Measurements from ENCODE around the gene TMEM253. TPM values are rescaled to one million over a fixed set of nuclear protein-coding genes. Genes with fewer than 3 reads are reported as not detected.

The TMEM253 gene
- total RNA-seq, 1 experiment from 2014 or later: not detected

GRCh38 chr14:21089271-21089670 is 11.6 kb upstream of the TMEM253 start:
- POLR2A ChIA-PET (ENCODE audit: unreplicated experiment): interaction anchor here (0.5 to 0.7 kb wide), 2 partner anchors 9 to 1124 kb away, joined by 3 to 18 read pairs; no protein-coding TSS in a partner anchor
- no peak for TF ChIP-seq EZH2phosphoT487 (IDR thresholded peaks at IDR 0.05; ENCODE audit: borderline replicate concordance, low read length)
- TF ChIP-seq CTCF (conservative IDR thresholded peaks at IDR 0.05; ENCODE audit: low read depth, low read length): no peak
- TF ChIP-seq EZH2 (IDR thresholded peaks at IDR 0.05; ENCODE audit: low read length, unreplicated experiment): no peak
- intact Hi-C loops (cut with micrococcal nuclease): no loop called here
- no peaks in the 10 kb centered on the region for H3K9me3 ChIP-seq (ENCODE audit: low read length)
- no peak overlapping the region for H3K4me2 ChIP-seq (ENCODE audit: low read length)
- no peak overlapping the region for H3K27ac ChIP-seq (ENCODE audit: low read length)
- H3K36me3 ChIP-seq (ENCODE audit: low read depth, low read length): no peaks in the 10 kb centered on the region
- CTCF ChIA-PET: interaction anchor here (0.7 to 1.2 kb wide), 2 partner anchors 21 to 22 kb away, joined by 3 read pairs; no protein-coding TSS in a partner anchor
- no peaks in the 10 kb centered on the region for H3K27me3 ChIP-seq (ENCODE audit: low read length)
- no peak for ATAC-seq
- H3K4me3 ChIP-seq (ENCODE audit: low read length): no peak overlapping the region
- no peaks in the 10 kb centered on the region for H3K79me2 ChIP-seq (ENCODE audit: low read length)
- no peaks in the 10 kb centered on the region for H3K4me1 ChIP-seq (ENCODE audit: insufficient read depth, low read length)
- DNase-seq: no peak
- no peaks in the 10 kb centered on the region for H4K20me1 ChIP-seq (ENCODE audit: low read length)
- BruUV-seq (replicated peaks): no TSS peak
- H3K9me2 ChIP-seq (replicated peaks; ENCODE audit: low read length): no peaks in the 10 kb centered on the region
- H3K9ac ChIP-seq (ENCODE audit: low read length): no peak overlapping the region
- H2AFZ ChIP-seq (ENCODE audit: low read length): no peak overlapping the region
- no peaks in the 10 kb centered on the region for H3F3A ChIP-seq (ENCODE audit: low read length, unreplicated experiment)

GRCh38 chr14:21089877-21090193 is 11.0 kb upstream of the TMEM253 start:
- CTCF ChIA-PET: interaction anchor here (0.7 to 1.2 kb wide), 2 partner anchors 22 to 23 kb away, joined by 3 read pairs; no protein-coding TSS in a partner anchor
- Histone ChIP-seq H3K27ac (ENCODE audit: low read length) (no peak overlapping the region), H3K36me3 (ENCODE audit: low read depth, low read length) (no peaks in the 10 kb centered on the region), H3K9ac (ENCODE audit: low read length) (no peak overlapping the region), H3K9me3 (ENCODE audit: low read length) (no peaks in the 10 kb centered on the region), H3K4me3 (ENCODE audit: low read length) (no peak overlapping the region), H3K27me3 (ENCODE audit: low read length) (no peaks in the 10 kb centered on the region), H3K4me2 (ENCODE audit: low read length) (no peak overlapping the region), H4K20me1 (ENCODE audit: low read length) (no peaks in the 10 kb centered on the region), H3K9me2 (replicated peaks; ENCODE audit: low read length) (no peaks in the 10 kb centered on the region), H3K79me2 (ENCODE audit: low read length) (no peaks in the 10 kb centered on the region), H3F3A (ENCODE audit: low read length, unreplicated experiment) (no peaks in the 10 kb centered on the region), H2AFZ (ENCODE audit: low read length) (no peak overlapping the region), H3K4me1 (ENCODE audit: insufficient read depth, low read length) (no peaks in the 10 kb centered on the region)
- intact Hi-C loops (cut with micrococcal nuclease): no loop called here
- POLR2A ChIA-PET (ENCODE audit: unreplicated experiment): interaction anchor here (0.5 to 0.7 kb wide), 2 partner anchors 9 to 1123 kb away, joined by 3 to 18 read pairs; no protein-coding TSS in a partner anchor
- ATAC-seq: no peak
- no peak for DNase-seq
- BruUV-seq (replicated peaks): no TSS peak
- no peak for TF ChIP-seq EZH2phosphoT487 (IDR thresholded peaks at IDR 0.05; ENCODE audit: borderline replicate concordance, low read length)
- TF ChIP-seq CTCF (conservative IDR thresholded peaks at IDR 0.05; ENCODE audit: low read depth, low read length): no peak
- no peak for TF ChIP-seq EZH2 (IDR thresholded peaks at IDR 0.05; ENCODE audit: low read length, unreplicated experiment)

- Histone ChIP-seq H3F3A (ENCODE audit: low read length, unreplicated experiment) (no peaks in the 10 kb centered on the region), H3K4me1 (ENCODE audit: insufficient read depth, low read length) (no peaks in the 10 kb centered on the region), H3K9me3 (ENCODE audit: low read length) (no peaks in the 10 kb centered on the region), H3K36me3 (ENCODE audit: low read depth, low read length) (no peaks in the 10 kb centered on the region), H2AFZ (ENCODE audit: low read length) (no peak overlapping the region), H3K4me2 (ENCODE audit: low read length) (no peak overlapping the region), H3K9me2 (replicated peaks; ENCODE audit: low read length) (no peaks in the 10 kb centered on the region), H3K4me3 (ENCODE audit: low read length) (no peak overlapping the region), H3K79me2 (ENCODE audit: low read length) (no peaks in the 10 kb centered on the region), H3K27ac (ENCODE audit: low read length) (no peak overlapping the region), H3K27me3 (ENCODE audit: low read length) (no peaks in the 10 kb centered on the region), H4K20me1 (ENCODE audit: low read length) (no peaks in the 10 kb centered on the region), H3K9ac (ENCODE audit: low read length) (no peak overlapping the region)
- DNase-seq (no peak), ATAC-seq (no peak)
- TF ChIP-seq EZH2phosphoT487 (IDR thresholded peaks at IDR 0.05; ENCODE audit: borderline replicate concordance, low read length) (no peak), EZH2 (IDR thresholded peaks at IDR 0.05; ENCODE audit: low read length, unreplicated experiment) (no peak), CTCF (conservative IDR thresholded peaks at IDR 0.05; ENCODE audit: low read depth, low read length) (peak; percentile 51)
- no TSS peak for BruUV-seq (replicated peaks)
- POLR2A ChIA-PET (ENCODE audit: unreplicated experiment): no interaction called here
- CTCF ChIA-PET: no interaction called here
- intact Hi-C loops (cut with micrococcal nuclease): no loop called here
These were observed 10.5 kb upstream of the TMEM253 start for GRCh38 chr14:21090194-21090939.

All from PC-3 (cell line).